Activated CD4-positive, alpha-beta T cell treated with anti-CD3 and anti-CD28 coated beads, Interleukin-2, amount 50 U/mL, for 48 hours (primary cell): Measurements from ENCODE around the gene ARL14.
"Not testable (repeated sequence)": the region's sequence is repeated elsewhere in the genome, so short reads cannot be mapped to it uniquely, and the experiment has no call there.

Experiments used
- DNase-seq, 2 experiments: peaks; one replicate each; pipeline ENCODE4 v3.0.0-alpha.2; 2020

ARL14 gene

GRCh38 chr3:160678292-160678842, 1.4 kb downstream of the ARL14 start:
- no peak for DNase-seq

GRCh38 chr3:160684368-160684740, 7.4 kb downstream of the ARL14 start:
- no peak for DNase-seq

DNA sequence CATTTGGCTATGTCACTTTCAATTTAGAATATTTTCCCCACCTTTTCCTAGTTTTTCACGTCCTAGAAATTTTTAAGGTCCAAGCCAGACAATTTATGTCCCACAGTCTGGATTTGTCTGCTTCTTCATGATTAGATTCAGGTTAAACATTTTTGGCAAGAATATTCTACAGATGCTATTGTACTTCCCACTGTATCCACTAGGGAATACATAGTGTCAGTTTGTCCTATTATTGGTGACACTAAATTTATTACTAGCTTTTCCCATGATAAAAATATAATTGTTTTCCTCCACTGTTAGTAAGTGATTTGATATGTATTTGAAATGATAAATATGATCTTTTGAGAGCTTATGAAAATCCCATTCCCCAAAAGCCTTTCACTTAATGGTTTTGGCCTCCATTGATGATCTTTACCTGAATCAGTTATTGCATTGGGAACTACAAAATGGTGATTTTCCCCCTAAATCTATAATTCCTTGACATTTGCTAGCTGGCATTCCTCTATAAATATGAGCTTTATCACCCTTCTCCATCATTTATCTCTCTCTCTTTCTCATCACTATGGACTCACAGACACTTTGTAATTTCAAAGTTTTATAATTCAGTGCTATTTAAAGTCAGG, 8.3 kb downstream of the ARL14 start:
- no peak for DNase-seq

DNA sequence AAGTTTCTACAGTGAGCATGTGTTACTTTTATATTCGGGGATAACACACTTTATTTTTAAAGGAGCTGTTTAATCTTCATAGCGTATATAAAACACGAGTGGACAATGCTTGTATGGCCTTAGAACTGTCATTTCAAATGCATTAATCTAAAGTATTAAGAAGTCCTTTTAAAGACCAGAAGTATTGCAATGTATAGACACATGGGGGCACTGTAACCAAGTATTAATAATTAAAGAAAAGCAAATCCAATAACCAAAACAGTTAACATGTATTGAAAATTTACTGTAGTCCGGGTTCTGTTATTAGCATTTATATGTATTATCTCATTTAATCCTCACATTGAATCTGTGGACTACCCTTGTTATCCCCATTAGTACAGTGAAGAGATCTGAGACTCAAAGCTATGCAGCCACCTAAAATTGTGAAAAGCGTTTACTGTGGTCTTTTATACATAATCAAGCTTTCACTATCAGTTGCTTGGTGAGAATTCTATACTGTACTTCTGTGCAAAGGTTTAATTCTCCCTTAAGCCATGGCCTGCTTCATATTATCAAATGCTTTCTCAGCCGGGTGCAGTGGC, 10.1 kb downstream of the ARL14 start:
- DNase-seq, result no peak

- no peak for DNase-seq
Measured at GRCh38 chr3:160691151-160691550, 14.2 kb downstream of the ARL14 start.

GRCh38 chr3:160691962-160692361, 15.0 kb downstream of the ARL14 start:
- no peak for DNase-seq

- DNase-seq, result no peak
Measured at GRCh38 chr3:160693191-160693590, 16.2 kb downstream of the ARL14 start.

- DNase-seq, result no peak
Measured at GRCh38 chr3:160694345-160694744, 17.4 kb downstream of the ARL14 start.

GRCh38 chr3:160695003-160695402, 18.0 kb downstream of the ARL14 start:
- no peak for DNase-seq

DNA sequence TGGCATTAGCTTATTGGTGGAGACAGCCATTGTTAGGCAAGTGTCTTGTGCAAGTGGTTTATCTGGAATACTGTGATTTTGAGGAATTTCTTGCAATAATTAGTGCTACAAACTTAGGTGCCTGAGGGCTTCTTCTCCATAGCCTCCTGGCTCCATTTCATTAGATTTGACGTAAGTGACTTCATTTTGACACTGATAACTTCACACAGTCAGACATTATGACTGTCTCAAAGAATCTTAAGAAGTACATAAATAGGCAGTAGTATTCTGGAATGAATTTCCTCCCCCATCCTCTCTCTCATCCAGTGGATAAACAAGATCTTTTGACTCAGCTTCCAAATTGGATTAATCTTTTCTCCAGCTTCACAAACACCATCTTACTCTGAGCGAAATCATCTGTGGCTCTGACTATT, 19.0 kb downstream of the ARL14 start:
- DNase-seq, result no peak

GRCh38 chr3:160697637-160698380, 20.8 kb downstream of the ARL14 start:
- no peak for DNase-seq

- DNase-seq, result no peak
Measured at GRCh38 chr3:160698599-160699195, 21.7 kb downstream of the ARL14 start.

GRCh38 chr3:160701490-160701889, 24.5 kb downstream of the ARL14 start:
- DNase-seq, result no peak

GRCh38 chr3:160702290-160702689, 25.3 kb downstream of the ARL14 start:
- DNase-seq, result no peak

DNA sequence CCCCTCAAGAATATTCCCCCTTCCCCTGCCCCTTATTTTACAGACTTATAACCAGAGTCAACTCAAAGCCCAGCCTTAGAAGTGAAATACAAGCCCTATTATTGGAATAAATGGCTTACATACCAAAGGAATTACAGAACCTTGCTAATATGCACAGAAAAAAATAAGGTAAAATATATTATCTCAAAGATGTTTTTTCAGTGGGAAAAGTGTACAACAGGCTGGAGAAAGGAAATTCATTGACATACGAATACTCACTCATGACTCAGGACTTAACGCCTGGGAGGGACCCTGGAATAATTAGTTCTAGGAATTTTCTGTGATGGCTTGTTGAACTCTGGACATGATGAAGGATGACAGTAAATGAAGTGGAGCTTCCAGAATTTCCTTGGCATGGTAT, 27.0 kb downstream of the ARL14 start:
- no peak for DNase-seq

GRCh38 chr3:160707187-160707794, 30.3 kb downstream of the ARL14 start:
- peak; percentile 3 to 13 for DNase-seq

DNA sequence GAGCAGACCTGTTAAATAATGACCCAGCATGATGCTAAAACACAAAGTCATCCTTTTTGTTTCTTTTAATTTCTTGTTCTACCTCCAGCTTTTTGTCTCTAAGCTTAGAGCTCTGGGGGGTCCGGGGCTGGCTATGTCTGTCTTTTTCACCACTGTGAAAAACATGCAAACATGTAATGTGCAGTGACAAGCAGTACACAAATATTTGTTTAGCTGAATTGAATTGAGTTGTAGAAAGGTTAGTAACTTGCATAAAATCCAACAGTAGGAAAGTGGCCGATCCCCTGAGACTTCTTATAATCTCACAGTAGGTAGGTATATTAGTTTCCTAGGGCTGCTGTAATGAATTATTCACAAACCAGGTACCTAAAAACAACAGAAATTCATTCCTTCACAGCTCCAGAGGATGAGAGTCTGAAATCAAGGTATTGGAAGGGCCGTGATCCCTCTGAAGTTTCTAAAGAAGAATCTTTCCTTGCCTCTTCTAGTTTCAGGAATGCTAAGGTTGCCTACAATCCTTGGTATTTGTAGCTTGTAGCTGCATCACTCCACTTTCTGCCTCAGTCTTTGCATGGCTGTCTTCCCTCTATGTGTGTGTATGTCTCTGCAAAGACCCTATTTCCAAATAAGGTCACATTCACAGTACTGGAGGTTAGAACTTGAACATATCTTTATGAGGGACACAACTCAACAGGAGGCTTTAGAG, 32.7 kb downstream of the ARL14 start:
- no peak for DNase-seq

DNA sequence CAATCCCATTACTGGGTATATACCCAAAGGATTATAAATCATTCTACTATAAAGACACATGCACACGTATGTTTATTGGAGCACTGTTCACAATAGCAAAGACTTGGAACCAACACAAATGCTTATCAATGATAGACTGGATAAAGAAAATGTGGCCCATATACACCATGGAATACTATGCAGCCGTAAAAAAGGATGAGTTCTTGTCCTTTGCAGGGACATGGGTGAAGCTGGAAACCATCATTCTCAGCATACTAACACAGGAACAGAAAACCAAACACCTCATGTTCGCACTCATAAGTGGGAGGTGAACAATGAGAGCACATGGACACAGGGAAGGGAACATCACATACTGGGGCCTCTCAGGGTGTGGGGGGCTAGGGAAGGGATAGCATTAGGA, 36.2 kb downstream of the ARL14 start:
- DNase-seq, result not testable (repeated sequence)

DNA sequence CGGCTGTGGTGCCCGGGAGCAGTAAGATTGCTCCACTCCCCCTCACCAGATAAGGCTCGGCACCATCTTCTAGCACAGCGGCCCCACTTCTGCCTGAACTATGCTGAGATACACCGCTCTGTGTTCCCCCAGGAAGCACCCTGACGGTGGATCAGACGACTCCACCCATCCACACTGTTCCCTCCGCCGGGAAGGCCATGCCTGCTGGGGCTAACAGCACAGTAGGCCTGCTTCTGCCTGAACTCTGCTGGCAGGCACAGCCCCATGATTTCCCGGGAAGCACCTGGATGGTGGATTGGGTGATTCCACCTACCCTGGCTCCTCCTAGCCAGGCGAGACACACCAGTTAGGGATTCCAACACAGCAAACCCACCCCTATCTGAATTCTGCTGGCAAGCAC, 42.8 kb downstream of the ARL14 start:
- no peak for DNase-seq

GRCh38 chr3:160720123-160720746, 43.3 kb downstream of the ARL14 start:
- no peak for DNase-seq

DNA sequence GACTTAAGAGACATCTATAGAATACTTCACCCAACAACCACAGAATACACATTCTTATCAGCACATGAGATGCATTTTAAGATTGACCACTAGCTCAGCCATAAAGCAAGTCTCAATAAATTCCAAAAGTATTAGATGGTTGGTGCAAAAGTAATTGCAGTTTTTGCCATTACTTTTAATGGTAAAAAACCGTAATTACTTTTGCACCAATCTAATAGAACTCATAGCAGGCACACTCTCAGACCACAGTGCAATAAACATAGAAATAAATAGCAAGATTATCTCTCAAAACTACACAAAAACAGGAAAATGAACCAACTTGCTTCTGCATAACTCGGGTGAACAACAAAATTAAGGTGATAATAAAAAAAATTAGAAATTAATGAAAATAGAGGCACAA, 45.4 kb downstream of the ARL14 start:
- no peak for DNase-seq

GRCh38 chr3:160725338-160725737, 48.4 kb downstream of the ARL14 start:
- no peak for DNase-seq
